GM19324 (cell line): ENCODE measurements around the gene SZT2.

ENCODE experiments used
- ATAC-seq: cut with Tn5 transposase; IDR thresholded peaks from one replicate; pipeline ENCODE4 v1.9.1; 2021; ENCODE audit warnings: mild to moderate bottlenecking, moderate library complexity; ENCODE audit not compliant: unreplicated experiment, low FRiP score

Gene SZT2

DNA sequence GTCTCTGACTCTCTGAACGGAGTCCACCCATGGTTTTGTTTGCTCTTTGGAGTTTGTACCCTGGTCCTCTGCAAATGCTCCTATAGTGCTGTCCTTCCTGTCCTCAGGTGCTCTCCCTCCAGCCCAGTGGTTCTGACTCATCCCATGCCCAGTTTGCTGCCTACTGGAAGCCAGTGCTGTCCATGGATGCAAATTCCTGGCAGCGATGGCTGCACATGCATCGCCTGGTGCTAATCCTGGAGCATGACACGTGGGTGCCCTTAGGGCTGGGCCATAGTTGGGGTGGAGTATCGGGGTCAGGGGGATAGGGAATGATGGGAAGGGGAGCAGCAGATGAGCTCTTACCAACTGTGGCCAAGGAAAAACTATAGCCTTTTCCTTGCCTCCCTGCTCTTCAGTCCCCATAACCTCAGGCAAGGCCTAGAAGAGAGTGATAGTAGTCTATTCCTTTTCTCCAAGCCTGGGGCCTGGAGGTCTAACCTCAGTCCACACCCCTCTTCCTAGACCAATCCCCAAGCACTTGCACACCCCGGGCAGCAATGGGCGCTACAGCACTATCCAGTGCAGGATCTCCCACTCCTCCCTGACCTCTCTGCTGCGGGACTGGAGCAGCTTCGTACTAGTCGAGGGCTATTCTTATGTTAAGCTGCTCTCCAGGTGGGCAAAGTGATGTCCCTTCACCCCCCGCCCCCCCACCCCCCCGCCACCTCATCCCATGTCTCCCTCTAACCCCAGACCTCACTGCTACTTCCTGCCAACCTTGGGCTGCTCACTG, 32.5 kb downstream of the SZT2 start:
- no peak for ATAC-seq

DNA sequence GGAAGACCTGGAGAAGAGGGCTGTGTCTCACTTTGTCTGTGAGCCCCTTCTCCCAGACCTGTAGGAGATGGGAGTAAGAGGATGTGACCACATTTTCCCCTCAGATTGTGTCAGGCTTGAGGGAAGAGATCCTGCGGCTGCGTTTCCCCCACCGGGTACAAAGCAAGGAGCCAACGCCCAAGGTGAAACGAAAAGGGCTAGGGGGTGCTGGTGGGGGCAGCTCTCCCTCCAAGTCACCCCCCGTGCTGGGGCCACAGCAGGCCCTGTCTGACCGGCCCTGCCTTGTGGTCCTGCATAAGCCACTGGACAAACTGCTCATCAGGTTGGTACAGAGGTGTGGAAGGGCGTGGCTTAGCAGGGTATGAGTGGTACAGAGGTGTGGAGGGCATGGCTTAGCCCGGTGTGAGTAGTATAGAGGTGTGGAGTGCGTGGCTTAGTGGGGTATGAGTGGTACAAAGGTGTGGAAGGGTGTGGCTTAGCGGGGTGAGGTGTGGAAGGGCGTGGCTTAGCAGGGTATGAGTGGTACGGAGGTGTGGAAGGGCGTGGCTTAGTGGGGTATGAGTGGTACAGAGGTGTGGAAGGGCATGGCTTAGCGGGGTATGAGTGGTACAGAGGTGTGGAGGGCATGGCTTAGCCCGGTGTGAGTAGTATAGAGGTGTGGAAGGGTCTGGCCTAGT, 33.4 kb downstream of the SZT2 start:
- no peak for ATAC-seq

DNA sequence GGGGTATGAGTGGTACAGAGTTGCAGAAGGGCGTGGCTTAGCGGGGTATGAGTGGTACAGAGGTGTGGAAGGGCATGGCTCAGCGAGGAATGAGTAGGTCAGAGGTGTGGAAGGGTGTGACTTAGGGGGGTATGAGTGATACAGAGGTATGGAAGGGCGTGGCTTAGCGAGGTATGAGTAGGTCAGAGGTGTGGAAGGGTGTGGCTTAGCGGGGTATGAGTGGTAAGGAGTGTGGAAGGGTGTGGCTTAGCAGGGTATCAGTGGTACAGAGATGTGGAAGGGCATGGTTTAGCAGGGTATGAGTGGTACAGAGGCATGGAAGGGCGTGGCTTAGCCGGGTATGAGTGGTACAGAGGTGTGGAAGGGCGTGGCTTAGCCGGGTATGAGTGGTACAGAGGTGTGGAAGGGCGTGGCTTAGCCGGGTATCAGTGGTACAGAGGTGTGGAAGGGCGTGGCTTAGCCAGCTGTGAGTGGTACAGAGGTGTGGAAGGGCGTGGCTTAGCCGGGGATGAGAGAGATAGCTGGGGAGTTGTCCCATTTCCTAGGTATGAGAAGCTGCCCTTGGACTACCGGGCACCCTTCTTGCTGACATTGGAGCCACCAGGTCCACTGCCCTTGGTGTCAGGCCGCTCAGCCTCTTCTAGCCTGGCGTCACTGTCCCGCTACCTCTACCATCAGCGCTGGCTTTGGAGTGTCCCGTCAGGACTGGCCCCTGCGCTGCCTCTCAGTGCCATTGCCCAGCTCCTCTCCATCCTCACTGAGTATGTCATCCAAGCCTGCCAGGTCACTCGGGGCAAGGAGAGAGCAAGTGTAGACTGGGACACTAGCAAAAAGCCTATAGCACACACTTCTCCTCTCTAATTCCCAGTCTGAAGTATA, 34.2 kb downstream of the SZT2 start:
- ATAC-seq = no peak

DNA sequence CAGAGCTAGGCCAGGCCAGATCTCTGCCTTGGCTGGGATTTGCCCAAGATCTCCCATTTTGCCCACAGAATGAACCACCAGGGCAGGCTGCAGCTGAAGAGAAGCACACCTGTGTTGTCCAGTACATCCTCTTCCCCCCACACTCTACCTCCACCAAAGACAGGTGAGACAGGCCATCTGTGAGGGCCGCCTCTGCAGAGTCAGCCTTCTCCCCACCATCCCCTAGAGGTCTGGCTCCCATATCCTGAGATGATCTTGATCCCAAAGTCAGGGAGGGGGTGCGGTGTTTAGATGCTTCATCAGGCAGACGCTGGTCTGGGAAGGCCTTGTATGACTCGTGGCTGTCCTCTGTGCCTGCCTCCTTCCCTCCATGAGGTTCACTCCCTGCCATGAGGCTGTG, 35.3 kb downstream of the SZT2 start:
- no peak for ATAC-seq

DNA sequence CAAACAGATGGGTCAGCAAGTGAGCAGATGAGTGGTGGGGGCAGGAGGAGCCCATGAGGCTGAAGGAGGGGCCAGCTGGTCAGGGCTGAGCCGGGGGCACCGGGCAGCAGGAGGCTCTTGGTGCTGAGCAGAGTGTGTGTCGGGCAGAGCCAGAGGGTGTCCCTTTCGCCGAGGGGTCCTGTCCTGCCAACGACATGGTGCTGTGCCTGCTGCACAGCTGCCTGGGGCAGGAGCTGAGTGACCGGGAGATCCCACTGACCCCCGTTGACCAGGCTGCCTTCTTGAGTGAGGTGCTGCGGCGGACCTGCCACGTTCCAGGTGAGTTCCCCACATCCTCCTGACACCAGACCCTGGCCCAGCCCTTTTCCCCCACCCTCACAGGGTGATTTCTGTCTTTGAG, 36.5 kb downstream of the SZT2 start:
- ATAC-seq = no peak

DNA sequence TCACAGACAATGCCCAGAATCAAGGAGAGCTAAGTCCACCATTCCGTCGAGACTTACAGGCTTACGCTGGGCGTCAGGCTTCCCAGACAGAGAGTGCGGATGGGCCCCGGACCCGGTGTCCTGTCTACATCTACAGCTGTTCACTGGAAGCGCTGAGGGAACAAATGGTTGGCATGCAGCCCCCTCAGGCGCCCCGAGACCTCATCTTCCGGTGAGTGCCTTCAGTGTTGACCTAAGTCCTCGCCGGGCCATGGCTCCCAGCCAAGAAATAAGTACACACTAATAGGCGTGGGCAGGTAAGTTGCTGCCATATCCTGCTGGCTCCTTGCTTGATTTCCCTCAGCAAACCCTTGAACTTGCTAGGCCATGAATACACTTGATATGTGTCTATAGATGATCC, 37.8 kb downstream of the SZT2 start:
- ATAC-seq = no peak

DNA sequence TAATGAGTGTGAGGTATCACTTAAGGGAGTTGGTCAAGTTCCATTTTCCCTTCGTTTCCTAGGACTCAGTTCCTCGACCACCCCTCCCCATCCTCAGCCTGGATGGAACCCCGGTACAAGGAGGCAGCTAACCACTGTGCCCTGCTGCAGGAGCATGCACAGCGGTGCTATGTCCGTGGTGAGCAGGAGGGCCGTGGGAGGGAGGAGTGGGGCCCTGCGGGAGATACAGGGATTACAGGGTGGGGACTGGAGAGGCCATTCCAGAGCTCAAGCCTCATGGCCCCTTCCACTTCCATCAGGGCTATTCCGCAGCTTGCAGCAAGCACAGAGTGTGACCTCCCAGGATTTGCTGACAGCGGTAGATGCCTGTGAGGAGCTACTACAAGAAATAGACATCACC, 38.2 kb downstream of the SZT2 start:
- no peak for ATAC-seq

DNA sequence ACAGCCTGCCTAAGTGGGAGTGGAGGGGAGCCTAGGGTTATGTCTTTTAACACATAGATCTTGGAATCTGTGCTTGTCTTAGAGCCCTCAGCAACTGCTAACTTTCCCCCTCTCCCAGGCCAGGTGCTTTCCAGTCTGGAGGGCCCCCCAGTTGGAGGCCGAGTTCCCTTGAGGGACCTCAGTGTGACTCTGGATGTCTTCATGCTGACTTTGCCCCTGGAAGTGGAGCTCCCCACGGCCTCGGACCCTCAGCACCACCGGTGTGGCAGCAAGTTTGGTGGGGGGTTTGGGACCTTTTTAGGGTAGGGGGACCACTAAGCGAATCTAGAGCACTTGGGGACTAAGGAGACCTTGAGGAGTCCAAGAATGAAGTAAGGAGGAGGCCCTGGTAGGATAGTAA, 41.1 kb downstream of the SZT2 start:
- no peak for ATAC-seq

DNA sequence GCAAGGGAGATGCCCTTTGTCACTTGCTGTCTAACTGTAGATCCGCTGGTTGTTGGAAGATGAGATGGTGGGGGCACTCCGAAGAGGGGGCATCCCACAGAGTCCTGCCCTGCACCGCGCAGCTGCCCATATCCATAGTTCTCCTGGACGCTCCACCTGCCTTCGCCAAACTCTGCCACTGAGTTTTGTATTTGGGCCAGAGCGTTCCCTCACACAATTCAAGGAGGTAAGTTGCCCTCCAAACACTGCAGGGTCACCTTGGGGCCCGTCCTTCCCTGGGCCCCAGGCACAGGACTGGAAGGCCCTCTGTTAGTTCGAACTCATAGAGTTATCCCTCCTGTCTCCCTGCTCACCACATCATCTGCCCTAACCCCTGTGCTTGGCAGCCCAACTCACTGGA, 42.0 kb downstream of the SZT2 start:
- no peak for ATAC-seq

DNA sequence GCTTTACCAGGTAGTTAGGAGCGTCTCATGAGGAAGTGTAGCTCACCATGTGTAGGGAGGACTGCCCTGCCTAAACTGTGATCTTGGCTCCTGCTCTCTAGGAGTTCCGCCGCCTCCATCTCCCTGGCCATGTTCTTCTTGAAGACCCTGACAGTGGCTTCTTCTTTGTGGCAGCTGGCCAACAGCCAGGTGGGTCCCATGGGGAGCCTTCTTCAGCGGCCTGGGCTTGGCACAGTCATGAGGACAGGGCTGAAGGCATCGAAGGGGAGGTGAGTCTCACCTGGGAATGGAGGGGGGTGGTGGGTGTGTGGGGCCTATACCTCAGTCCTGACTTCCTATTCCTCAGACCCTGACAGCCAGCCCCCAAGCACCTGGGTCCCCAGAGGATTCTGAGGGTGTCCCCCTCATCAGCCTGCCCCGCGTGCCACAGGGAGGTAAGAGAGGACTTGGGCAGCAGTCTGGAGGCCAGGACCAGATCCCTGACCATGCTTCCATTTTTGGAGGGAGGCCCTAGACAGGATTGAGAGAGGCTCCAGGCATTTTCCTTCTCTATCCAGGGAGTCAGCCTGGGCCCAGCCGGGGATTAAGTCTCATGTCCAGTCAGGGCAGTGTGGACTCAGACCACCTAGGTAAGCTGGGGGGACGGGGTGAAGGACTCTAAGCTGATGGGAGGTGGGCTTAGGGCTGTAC, 42.6 kb downstream of the SZT2 start:
- no peak for ATAC-seq

DNA sequence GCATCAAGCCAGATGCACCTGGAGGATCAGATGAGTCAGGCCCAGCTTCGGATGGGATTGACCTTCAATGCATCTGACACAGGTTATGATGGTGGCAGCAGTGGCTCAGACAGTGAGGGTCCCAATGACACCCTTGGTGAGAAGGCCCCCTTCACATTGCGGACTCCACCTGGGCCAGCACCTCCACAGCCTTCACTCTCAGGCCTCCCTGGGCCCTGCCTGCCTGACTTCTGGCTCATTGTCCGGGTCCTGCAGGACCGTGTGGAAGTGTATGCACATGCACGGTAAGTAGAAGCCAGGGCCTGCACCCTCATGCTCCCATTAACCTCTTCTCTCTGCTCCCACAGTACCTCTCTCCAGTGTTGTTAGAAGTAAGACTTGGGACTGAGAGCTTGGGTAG, 43.2 kb downstream of the SZT2 start:
- no peak for ATAC-seq

DNA sequence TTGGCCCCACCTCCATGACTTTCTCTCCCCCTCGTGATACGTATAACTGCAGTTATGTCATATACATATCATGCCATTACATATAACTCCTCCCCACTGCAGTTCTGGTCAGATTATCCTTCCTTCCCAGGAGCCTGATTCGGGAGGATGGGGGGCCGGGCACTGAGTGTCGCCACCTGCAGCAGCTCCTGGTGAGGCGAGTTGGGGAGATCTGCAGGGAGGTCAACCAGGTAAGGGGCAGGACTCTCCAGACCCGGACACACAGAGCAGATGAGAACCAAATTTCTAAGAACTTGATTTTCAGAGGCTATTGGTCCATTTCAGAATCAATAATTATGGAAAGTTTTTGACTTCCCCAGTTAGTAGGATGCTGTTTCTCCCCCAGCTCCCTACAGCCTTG, 44.6 kb downstream of the SZT2 start:
- ATAC-seq = no peak

DNA sequence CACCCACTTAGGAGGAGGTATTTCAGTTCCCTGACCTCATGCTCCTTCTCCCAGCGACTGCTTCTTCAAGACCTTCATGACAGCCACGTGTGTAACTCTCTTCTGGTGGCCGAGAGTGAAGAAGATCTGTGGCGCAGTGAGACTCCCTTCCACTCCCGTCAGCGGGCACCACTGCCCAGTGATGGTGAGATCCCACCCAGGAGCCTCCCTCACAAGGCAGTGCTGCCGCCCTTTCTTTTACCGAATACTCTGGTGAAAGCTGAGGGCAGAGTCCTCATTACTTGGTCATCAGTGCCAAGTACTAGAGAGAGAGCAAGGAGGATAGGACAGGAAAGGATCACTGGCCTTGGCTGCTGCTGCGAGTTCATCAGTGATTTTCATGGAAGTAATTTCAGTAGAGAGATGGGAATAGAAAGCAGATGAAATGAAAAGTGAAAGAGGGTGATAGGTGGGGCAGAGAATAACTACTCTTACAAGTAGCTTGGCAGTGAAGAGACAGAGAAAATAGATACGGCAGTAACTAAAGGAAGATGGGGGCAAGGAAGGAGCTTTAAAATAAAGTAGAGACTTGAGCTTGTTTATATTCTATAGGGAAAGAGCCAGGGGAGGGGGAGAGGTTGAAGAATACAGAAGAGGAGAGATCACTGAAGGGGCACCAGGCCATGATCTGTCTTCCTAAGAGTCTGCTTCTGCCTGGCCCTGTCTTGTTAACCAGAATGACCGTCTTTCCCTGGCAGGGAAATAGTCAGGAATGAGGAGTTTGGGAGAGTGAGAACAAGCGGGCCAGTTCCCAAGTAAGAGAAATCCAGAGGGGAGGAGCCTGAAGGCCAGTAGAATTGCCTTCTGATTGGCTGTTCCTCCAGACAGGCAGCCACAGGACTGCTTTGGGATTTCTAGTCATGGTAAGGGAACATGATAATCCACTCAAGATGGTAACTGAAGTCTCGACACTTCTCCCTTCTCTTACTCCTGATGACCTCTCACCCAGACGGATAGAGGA, 45.7 kb downstream of the SZT2 start:
- ATAC-seq = no peak

DNA sequence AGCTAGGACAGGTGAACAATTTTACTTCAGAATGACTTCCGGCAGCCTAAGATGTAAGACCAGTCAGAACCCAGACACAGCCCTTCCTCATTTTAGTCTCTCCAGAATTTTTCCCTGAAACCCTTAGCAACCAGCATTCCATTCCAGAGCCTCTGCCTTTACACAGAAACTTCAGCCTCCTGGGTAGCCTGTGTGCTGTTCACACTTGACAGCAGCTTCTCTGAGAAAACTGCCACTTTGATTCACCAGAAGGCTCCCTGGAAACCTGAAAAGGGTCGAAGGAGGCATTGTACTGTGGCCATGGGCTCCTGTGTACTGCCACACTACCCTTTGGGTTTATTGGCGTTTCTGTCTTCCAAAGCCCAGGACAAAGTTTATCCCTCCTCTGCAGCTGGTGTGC, 46.7 kb downstream of the SZT2 start:
- ATAC-seq = no peak

DNA sequence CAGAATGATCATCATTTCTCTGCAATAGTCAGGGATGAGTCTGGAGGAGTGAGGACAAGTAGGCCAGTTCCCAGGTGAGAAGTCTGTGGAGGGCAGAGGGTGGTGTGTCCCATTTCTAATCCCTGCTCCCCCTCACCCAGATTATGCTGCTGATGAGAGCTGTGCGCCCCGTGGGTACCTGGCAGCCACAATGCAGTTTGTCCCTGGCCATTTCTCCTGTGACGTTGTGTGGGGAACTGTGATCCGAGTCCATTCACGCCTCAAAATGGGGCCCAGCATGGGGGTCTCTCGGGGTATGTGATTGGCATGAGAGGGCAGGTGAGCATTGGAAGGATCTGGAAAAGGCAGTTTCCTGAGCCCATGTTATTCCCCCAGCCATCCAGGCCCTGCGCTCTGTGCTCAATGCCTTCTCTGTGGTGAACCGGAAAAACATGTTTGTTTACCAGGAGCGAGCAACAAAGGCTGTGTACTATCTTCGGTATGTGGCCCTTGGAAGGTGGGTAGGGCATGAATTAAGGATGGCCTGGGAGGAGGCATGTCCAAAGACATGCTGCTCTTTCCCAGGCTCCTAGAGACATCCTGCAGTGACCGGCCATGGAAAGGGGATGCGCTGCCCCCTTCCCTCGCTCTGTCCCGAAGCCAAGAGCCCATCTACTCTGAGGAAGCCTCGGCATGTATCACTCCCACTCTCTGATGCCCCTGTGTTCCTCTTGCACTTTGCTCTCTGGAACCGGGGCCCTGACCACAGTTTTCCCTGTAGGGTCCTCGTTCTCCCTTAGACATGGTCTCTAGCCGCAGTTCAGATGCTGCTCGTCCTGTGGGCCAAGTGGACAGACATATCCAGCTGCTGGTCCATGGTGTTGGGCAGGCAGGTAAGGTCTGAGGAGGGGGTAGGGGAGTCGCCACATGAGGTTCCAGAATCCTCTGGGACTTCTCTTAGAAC, 47.6 kb downstream of the SZT2 start:
- no peak for ATAC-seq

DNA sequence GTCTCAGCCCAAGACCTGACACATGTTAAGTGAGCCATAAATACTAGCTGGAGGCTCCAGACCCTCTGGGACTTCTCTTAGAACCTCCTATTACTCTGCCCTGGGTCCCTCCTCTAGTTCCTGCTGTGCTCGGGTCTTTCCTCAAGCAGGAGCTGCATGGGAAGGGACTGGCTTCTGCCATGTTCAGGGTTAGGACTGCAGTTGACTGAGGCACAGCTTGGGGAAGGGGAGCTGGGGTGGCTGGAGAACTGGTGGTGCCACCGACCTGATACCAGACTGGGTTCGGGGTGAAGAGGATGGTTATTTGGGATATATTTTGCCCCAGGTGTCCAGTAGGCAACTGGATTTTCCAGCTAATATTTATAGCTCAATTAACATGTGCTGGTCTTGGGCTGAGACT, 48.3 kb downstream of the SZT2 start:
- ATAC-seq = no peak

DNA sequence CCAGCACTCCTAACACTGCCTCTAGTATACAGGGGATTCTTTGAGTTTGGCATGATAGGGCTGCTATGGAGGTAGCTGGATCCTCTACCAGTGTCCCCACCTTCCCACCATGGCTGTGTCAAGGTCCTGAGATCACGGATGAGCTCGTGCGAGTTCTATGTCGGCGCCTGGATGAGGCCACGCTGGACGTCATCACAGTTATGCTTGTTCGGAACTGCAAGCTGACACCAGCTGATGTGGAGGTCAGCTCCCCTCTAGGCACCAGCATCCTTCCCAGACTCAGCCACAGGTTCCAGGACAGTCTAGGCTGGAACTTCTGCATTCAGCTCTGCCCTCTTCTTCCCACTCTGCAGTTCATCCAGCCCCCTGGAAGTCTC, 48.9 kb downstream of the SZT2 start:
- no peak for ATAC-seq

DNA sequence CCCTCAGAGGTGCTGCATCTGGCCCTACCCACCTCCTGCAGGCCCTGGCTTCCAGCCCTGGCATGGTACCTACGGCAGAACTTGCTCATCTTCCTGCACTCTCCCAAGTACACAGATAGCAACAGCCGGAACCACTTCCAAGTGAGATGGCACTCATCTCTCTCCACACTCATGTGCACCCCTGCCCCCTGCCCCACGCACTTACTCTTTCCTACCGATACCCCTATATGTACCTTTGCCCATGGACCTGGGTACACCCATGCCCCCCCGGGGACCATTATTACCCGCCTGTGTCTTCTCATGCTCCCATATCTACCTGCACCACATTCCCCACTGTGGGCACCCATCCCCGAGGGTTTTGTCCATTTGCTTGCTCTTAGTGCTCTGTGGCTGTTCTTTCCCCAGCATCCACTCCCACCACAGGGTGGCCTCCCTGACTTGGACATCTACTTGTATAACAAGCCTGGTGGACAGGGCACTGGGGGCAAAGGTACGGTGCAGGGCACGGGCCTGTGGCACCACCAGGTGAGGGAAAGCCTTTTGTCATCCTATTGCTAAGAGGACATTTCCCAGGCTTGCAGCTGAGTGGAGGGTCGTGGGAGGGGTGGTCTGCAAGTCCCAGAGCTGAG, 49.4 kb downstream of the SZT2 start:
- no peak for ATAC-seq
